Right kidney (tissue), 1 donor: ENCODE results near the gene KRT10.
"Not testable (repeated sequence)": the region's sequence is repeated elsewhere in the genome, so short reads cannot be mapped to it uniquely, and the experiment has no call there.

Experiments used
- DNase-seq: peaks from one replicate; pipeline ENCODE4 v3.0.0-alpha.2; 2016

Gene KRT10

GRCh38 chr17:40836020-40836419 is 13.6 kb upstream of the KRT10 start:
- no peak for DNase-seq

- no peak for DNase-seq
Observed at GRCh38 chr17:40833882-40834281, 11.5 kb upstream of the KRT10 start.

DNA sequence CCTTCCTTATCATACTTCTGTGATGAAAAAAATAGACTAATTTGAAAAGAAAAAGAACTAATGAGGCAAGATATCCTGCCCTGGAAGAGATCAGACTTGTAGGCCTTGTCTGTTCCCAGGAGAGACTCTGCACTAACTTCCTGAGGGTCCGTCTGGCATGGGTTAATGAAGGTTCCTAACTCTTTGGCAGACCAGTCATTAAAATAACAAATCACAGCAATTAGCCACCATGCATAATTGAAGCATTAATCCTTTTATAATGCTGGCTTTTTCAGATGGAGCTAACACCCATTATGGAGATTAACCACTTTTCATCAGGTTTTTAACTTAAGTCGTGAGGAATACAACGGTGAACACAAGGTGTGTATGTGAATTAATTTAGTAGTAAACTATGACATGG is 10.4 kb upstream of the KRT10 start:
- DNase-seq, result no peak

DNA sequence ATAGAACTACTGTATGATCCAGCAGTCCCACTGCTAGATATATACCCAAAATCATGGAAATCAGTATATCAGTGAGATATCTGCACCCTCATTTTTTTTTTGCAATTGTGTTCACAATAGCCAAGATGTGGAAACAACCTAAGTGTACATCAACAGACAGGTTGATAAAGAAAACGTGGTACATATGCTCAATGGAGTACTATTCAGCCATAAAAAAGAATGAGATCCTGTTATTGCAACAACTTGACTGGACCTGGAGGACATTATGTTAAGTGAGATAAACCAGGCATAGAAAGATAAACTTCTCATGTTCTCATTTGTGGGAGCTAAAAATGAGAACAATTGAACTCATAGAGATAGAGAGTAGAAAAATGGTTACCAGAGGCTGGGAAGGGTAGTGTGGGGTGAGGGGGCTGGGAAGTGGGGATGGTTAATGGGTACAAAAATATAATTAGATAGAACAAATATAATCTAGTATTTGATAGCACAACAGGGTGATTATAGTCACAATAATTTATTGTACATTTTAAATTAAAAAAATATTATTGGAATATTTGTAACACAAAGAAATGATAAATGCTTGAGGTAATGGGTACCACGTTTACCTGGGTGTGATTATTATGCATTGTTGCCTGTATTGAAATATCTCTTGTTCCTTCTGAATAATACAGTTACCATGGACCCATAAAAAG is 7.8 kb upstream of the KRT10 start:
- no peak for DNase-seq

DNA sequence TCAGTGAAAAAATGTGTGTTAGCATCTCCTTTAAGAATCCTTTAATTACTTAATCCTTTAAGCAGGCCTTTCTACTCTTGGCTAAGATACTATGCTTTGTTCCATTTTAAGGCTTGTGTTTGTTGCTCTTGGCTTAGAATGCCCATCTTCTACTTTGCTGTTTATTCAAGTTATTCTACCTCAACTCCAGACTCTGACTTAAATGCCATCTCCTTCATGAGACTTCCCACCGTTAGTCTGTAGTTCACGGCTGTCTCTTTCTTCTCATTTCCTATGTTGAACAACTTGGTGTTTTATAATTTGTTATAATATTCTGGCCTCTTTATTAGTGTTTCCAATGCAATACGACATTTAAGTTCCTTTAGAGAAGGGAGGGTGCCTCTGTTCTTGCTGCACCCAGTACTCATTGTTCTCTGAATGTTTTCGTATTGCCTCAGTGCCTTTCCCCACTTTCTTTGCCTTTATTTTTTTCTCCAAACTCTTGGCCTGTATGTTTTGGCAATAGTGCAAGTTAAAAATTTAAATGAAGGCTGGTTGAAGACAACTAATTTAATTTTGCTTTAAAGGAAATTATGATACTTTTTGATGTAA is 6.1 kb upstream of the KRT10 start:
- no peak for DNase-seq

DNA sequence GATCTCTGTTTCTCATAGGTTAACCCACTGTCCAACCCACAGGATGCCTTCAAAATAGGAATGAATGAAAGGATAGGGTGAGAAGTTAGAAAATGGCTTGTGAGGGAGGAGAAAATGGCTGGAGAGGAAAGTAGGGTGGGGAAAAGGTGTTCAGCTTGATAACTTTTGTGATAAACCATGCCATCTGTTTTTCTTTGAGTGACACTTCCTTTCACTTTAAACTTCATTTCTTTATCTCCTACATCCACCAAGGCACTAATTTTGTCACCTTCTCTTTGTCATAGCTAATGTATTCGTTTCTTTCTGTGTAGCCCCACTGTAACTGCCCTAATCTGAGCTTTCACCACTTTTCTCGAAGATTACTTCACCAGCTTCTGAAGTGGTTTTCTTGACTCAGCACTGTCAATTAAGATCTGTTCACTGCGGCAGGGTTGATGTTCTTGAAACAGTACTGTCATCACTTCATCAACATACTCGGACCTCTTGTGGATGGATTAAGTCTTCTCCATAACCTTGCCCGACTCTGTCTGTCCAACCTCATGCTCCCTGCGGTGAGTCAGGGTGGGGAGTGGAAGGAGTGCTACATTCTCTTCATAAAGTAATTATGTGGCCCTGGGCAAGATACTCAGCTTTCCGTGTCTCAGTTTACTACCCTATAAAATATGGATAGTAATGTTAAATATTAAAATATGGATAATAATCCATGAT is 5.5 kb upstream of the KRT10 start:
- no peak for DNase-seq

- no peak for DNase-seq
Observed at GRCh38 chr17:40825599-40825998, 3.2 kb upstream of the KRT10 start.

DNA sequence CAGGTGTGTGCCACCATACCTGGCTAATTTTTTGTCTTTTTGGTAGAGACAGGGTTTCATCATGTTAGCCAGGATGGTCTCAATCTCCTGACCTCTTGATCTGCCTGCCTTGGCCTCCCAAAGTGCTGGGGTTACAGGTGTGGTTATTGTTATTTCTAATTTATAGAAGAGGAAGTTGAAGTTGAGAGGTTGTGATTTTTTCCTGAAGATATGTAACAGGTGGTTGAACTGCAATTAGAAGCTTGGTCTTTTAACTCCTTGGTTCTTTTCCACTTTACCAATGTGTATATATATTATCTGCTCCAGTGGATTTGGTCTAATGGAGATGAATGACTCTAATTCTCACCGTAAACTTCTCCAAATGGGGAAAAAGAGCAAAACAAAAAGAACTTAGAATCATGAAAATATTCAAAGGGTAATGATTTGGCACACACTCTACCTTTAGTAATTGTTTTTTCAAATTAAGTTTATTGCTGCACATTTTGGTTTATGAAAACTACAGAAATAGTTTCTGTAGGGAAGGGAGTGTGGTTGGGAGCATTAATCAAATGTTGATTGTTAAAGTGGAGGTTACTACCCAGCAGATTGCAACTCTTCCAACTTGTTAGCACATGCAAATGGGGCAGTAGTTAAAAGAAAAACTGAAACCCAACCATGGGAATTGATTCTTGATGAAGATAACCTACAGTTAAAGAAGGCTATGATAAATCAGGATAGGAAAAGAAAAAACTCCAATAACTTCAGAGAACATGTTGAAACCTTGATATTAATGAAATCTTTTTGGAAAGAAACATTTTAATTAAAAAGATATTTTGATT is 1.8 kb upstream of the KRT10 start:
- no peak for DNase-seq

- no peak for DNase-seq
Observed at GRCh38 chr17:40821536-40821935, 878 bp downstream of the KRT10 start.

DNA sequence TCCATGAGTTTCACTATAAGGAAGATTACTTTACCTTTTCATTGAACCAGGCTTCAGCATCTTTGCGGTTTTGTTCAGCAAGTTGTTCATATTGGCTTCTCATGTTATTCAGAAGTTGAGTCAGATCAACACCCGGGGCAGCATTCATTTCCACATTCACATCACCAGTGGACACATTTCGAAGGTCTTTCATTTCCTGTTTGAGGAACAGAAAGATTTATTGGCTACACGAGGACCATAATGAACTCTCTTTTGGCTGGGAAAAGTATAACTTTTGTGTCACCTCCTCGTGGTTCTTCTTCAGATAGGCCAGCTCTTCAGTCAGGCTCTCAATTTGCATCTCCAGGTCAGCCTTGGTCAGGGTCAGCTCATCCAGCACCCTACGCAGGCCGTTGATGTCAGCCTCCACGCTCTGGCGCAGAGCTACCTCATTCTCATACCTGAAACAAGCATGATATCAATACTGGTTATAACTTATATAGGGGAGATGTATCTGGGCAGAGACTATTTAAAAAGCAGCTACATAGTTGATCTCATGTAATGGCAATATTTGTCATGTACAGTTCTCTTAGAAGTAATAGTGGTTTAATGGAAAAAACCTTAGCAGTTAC is 2.1 kb downstream of the KRT10 start:
- DNase-seq, result no peak

- DNase-seq, result no peak
Observed at GRCh38 chr17:40819528-40820125, 2.8 kb downstream of the KRT10 start.

DNA sequence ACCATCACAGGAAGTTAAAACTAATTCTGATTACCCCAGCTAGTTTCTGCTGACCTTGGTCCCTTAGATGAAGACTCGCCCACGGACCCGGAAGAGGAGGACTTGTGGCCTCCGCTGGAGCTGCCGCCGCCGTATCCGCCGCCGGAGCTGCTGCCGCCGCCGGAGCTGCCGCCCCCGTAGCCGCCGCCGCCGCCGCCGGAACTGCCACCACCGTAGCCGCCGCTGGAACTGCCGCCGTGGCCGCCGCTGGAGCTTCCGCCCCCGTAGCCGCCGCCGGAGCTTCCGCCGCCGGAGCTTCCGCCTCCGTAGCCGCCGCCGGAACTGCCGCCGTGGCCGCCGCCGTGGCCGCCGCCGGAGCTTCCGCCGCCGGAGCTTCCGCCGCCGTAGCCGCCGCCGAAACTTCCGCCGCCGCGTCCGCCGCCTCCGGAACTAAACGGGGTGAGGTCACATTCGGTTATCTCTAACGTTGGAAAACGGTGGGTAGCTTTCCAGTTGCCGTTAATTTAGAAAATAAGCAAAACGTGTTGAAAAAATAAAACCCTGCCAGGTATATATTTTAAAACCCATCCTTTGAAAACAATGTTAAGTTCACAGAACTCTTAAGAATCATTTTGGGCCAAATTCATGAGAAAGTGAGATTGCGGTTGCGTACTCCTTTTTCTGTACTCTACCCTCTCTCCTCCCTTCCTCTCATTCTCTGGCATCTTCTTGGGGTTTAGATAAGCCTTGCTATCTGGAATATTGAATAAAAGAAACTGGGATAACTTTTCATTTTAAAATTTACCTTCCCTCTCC is 3.5 kb downstream of the KRT10 start:
- DNase-seq, result peak; percentile 56

DNA sequence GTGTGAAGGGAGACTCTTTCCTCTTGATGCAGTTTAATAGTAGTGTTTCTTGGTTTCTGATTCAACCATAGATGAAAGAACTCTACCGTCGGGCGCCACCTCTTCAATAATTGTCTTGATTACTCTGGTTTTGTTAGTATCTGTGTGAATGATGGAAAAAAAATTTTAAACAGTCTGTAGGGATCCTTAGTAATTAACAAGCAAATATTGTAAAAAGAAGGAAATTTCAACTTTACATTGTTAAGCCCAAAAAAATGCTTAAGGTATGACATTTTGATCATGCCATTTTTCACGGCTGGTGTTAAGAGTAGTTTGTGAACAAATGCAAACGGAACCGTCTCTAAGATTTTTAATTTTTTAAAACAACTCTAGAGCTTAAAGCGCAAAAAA is 4.1 kb downstream of the KRT10 start:
- DNase-seq, result peak; percentile 11

DNA sequence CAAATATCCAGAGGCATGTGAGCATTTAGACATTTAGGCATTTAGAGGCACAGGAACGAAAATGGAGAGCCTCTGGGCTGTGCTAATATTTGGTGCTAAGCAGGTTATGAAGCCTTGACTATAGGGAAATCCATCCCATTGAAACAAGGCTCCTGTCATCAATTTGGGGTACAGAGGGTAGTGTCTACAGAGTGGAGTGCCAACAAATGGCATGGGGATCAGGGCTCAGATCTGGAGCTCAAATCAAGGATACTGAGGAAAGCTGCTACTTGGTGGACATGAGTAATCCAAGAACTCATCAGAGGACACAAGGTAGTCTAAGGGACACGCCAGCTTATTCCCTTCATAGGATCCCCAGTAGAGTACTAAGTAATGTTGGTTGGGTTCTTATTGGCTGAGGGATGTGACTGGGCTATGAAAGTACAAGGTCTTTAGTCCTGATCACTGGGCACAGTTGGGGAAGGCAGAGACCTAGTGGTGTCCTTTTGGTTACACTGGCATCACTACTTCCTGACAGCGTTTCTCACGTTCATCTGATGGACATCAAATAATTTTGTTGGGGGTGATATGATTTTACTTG is 5.2 kb downstream of the KRT10 start:
- DNase-seq, result no peak

DNA sequence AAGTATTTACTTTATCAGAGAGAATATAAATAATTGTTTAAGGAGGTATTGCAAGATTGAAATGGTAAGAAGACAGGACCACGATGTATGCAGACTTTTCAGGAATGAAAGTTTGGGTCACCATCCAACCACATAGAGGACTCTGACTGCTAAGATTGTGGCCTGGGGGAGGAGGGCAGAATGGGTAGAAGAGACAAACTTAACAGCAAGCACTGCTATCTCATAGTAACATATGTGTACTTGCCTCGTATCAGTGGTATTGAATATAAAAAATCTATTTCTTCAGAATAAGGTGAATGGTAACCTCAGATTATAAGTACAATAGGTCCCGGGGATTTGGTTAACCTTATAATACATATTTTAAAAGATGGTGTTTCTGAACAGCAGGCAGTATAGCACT is 5.8 kb downstream of the KRT10 start:
- DNase-seq, result no peak

GRCh38 chr17:40815381-40815780 is 7.0 kb downstream of the KRT10 start:
- DNase-seq, result no peak

DNA sequence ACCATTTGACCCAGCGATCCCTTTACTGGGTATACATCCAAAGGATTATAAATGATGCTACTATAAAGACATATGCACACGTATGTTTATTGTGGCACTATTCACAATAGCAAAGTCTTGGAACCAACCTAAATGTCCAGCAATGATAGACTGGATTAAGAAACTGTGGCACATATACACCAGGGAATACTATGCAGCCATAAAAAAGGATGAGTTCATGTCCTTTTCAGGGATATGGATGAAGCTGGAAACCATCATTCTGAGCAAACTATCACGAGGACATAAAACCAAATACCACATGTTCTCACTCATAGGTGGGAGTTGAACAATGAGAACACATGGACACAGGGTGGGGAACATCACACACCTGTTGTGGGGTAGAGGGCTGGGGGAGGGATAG is 7.8 kb downstream of the KRT10 start:
- DNase-seq, result not testable (repeated sequence)

GRCh38 chr17:40813804-40814203 is 8.6 kb downstream of the KRT10 start:
- DNase-seq, result no peak

GRCh38 chr17:40812639-40813038 is 9.8 kb downstream of the KRT10 start:
- no peak for DNase-seq

- DNase-seq, result no peak
Observed at GRCh38 chr17:40810494-40810893, 11.9 kb downstream of the KRT10 start.
